ENCODE results near the gene DISC1.
"Not testable (repeated sequence)": the region's sequence is repeated elsewhere in the genome, so short reads cannot be mapped to it uniquely, and the experiment has no call there.

DISC1 gene

DNA sequence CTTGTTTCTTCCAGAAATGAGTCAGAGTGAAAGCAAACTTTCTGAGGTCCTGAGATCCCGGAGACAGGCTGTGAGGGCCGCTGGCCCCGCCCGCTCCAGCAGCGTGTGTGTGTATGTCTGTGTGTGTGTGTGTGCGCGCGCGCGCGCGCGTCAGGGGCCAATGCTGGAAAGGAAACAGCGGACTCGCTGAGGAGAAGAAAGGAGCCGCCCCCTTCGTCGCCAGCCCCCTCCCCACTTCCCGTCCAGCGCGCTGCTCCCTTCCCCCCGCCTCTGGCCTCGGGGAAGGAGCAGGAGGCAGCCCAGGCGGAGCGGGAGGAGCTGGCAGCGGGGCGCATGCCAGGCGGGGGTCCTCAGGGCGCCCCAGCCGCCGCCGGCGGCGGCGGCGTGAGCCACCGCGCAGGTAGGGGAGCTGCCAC is at the start of gene DISC1:
TSS of gene DISC1 (plus strand) at position 256 of the 416 bp plus-strand sequence. CDS start at position 334, 78 bp downstream.
- peak in 48 of 56 donors; percentile 22 to 84 (median 63) for DNase-seq

- DNase-seq, result no peak
These were observed 49.5 kb upstream of the DISC1 start for GRCh38 chr1:231576804-231577718.

GRCh38 chr1:231580874-231581273 is 45.7 kb upstream of the DISC1 start:
- DNase-seq, result no peak

DNA sequence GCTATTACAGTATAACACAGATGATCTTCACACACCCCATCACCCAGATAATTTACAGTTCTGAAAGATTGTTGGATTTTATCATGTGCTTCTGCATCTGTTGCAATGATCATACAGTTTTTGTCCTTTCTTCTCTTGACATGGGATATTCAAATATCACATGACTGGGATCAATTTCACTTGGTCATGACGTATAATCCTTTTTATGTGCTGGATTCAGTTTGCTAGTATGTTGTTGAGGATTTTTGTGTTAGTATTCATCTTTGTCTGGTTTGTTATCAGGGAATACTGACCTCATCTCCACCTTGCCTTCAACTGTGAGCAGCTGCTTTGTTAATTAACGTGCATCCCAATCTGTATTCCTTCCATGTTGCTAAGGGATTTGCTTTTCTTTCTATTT is 44.7 kb upstream of the DISC1 start:
- DNase-seq, result no peak

DNA sequence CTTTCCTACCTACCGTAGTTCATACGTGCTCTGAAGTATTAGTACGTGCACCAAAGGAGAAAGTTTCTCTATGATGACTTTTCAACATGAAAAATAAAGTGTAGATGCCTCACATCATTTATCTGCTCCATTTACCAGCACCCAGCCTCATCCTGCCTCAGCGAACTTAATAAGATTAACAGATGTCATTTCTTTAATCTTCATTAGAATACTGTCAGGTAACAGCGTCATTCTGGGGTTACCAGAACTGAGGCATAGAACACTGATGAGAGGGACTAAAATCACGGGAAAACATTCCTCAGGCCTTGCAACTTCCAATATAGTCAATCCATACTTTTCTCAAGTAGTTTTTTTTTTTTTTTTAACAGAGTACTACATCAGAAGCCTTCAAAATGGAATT is 43.2 kb upstream of the DISC1 start:
- no peak for DNase-seq

DNA sequence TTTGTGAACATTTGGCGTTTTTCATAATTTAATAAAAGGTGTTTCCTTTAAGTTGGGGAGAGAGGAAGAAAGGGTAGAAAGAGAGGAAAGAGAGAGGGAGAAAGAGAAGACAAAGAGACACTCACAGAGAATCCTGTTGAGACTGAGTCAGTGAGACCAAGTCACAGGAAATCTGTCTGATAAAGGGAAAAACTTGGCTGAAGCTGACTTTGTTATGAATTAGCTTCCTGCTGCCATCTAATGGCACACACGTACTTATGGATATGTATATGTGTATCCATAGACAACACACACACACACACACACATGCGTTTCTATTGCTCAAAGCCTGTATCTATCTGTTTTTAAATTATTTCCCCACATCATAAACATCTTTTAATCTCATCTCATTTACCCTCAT is 42.5 kb upstream of the DISC1 start:
- DNase-seq, result no peak

GRCh38 chr1:231584921-231585320 is 41.7 kb upstream of the DISC1 start:
- DNase-seq, result no peak

DNA sequence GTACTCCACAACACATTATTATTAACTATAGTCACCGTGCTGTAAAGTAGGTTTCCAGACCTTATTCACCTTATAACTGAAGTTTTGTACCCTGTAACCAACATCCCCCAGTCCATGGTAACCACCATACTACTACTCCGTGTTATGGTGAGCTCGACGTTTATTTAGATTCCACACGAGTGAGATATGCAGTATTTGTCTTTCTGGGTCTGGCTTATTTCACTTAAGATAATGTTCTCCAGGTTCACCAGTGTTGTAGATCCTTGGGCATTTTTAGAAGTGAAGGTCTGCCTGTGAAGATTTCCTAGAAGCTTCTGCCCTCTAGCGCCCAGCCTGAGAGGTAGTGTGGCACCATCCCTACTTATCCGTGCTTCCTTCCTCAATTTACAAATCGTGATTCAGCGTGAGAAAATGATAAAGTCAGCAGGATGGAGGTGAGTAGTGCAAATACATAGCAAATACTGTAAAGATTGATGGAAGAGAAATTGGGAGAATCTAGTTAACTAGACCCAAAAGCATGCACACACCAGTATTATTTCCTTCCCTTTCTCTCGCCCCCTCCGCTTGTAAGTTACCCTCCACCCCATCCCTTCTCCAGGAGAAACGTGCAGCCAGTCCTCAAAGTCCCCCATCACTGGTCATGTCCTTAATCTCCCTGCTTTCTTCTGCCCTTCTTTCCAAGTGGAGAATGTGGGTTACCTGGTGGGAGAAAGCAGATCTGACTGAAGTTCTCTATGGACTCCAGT is 36.0 kb upstream of the DISC1 start:
- peak in 29 of 56 donors; percentile 3 to 66 (median 26) for DNase-seq

- DNase-seq, result no peak
These were observed 35.1 kb upstream of the DISC1 start for GRCh38 chr1:231591466-231591865.

DNA sequence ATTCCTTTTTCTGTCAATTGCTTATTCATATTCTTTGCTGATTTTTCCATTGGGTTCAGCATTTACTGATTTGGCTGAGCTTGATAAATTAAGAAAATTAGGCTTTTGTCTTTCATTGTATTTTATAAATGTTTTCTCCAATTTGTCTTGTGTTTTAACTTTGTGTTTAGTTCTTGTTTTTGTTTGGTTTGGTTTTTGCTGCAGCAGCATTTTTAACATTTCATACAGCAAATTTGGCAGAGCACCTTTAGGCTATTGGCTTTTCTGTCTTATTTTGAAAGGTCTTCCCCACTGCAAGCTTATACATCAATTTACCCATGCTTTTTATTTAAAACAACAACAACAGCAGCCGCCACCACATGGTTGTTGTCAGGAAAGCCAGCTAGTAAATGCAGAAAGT is 33.8 kb upstream of the DISC1 start:
- DNase-seq, result no peak

- DNase-seq, result not testable (repeated sequence)
These were observed 33.3 kb upstream of the DISC1 start for GRCh38 chr1:231593264-231593663.

DNA sequence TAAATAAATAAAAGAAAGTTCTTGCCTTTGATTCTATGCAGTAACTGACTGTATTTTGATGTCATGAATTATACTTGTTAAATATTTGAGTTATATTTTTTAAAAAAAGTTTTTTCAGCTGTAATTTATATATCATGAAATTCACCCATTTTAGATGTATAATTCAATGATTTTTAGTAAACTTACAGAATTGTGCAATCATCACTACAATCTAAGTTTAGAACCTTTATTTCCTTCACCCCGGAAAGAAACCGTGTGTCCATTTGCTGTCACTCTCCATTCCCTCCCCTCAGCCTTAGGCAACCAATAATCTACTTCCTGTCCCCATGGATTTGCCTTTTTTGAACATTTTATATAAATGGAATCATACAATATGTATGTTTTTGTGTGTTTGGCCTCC is 32.5 kb upstream of the DISC1 start:
- DNase-seq, result no peak

- no peak for DNase-seq
These were observed 31.8 kb upstream of the DISC1 start for GRCh38 chr1:231594749-231595148.

GRCh38 chr1:231596337-231596791 is 30.2 kb upstream of the DISC1 start:
- DNase-seq, result no peak

- no peak for DNase-seq
These were observed 28.6 kb upstream of the DISC1 start for GRCh38 chr1:231597971-231598370.

- DNase-seq, result no peak
These were observed 26.1 kb upstream of the DISC1 start for GRCh38 chr1:231600458-231600976.

- DNase-seq, result no peak
These were observed 24.5 kb upstream of the DISC1 start for GRCh38 chr1:231601824-231602672.

GRCh38 chr1:231602673-231602984 is 24.0 kb upstream of the DISC1 start:
- no peak for DNase-seq

- DNase-seq, result peak in 19 of 56 donors; percentile 6 to 65 (median 15)
These were observed 22.9 kb upstream of the DISC1 start for GRCh38 chr1:231603598-231604275.

GRCh38 chr1:231604276-231604621 is 22.3 kb upstream of the DISC1 start:
- no peak for DNase-seq
